ENCODE data around the gene NEK9.
A peak's percentile ranks its signal among the peaks of the same experiment; 100 is the strongest.

The NEK9 gene

DNA sequence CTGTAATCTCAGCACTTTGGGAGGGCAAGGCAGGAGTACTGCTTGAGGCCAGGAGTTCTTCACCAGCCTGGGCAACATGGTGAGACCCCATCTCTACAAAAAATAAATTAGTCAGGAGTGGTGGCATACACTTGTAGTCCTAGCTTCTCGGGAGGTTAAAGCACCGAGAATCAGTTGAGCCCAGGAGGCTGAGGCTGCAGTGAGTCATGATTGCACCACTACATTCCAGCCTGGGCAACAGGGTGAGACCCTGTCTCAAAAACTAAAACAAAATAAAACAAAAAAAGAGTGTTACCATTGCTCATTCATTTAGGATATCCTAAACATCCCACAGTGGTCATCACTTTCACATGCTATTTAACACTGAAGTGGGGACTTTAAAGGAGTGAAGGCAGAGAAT is 7.8 kb downstream of the NEK9 start:
- no peak overlapping the region for H3K27ac ChIP-seq (ENCODE audit: low read depth, low read length)
- peaks cover 0 to 3% of the 10 kb centered on the region in 2 donors for H3K4me1 ChIP-seq (ENCODE audit: control insufficient read depth in 1 of 2, insufficient read depth in 2 of 2, low read length in 2 of 2)
- no peaks in the 10 kb centered on the region for H3K27me3 ChIP-seq (ENCODE audit: control insufficient read depth in 1 of 2, insufficient read depth in 2 of 2, low read length in 2 of 2)
- H3K9ac ChIP-seq (ENCODE audit: low read depth in 1 of 2, low read length in 2 of 2), result no peak overlapping the region
- no peaks in the 10 kb centered on the region for H3K9me3 ChIP-seq (ENCODE audit: control insufficient read depth in 1 of 2, low read length in 2 of 2)
- peaks cover 23 to 51% of the 10 kb centered on the region in 2 donors for H3K36me3 ChIP-seq (ENCODE audit: control insufficient read depth in 1 of 2, insufficient read depth in 2 of 2, low read length in 2 of 2)
- no peak overlapping the region for H3K4me3 ChIP-seq (ENCODE audit: low read depth in 1 of 2, low read length in 2 of 2)

DNA sequence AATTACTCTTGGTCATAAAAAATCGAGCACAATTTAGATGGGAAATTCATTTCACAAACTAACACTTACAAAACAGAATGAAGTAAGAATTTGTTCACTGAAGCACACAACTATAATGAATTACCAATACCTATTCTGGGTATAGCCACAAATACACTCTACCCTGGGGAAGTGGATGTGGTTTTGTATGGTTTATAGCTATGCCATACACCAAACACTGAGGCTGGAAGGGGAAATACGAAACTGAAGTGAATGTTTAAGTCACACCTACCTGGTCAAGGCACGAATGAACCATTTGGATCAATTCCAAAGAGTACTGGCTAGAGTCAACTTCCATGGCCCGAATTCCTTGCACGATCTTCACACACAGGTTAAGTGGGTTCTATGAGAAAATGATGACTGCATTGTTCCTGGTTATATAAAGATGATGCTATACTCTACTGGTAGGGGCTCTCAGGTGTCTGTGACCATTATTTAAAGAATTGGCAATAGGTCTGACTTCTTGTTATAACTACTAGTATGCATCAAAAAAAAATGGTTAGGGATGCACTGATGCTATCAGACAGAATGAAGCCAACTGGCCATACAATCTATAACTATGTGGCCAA is 12.8 kb downstream of the NEK9 start:
- no peaks in the 10 kb centered on the region for H3K27me3 ChIP-seq (ENCODE audit: control insufficient read depth in 1 of 2, insufficient read depth in 2 of 2, low read length in 2 of 2)
- no peaks in the 10 kb centered on the region for H3K9me3 ChIP-seq (ENCODE audit: control insufficient read depth in 1 of 2, low read length in 2 of 2)
- no peak overlapping the region for H3K4me3 ChIP-seq (ENCODE audit: low read depth in 1 of 2, low read length in 2 of 2)
- no peak overlapping the region for H3K27ac ChIP-seq (ENCODE audit: low read depth, low read length)
- H3K4me1 ChIP-seq (ENCODE audit: control insufficient read depth in 1 of 2, insufficient read depth in 2 of 2, low read length in 2 of 2), result no peaks in the 10 kb centered on the region
- H3K9ac ChIP-seq (ENCODE audit: low read depth in 1 of 2, low read length in 2 of 2), result no peak overlapping the region
- peaks cover 50 to 93% of the 10 kb centered on the region in 2 donors for H3K36me3 ChIP-seq (ENCODE audit: control insufficient read depth in 1 of 2, insufficient read depth in 2 of 2, low read length in 2 of 2)

DNA sequence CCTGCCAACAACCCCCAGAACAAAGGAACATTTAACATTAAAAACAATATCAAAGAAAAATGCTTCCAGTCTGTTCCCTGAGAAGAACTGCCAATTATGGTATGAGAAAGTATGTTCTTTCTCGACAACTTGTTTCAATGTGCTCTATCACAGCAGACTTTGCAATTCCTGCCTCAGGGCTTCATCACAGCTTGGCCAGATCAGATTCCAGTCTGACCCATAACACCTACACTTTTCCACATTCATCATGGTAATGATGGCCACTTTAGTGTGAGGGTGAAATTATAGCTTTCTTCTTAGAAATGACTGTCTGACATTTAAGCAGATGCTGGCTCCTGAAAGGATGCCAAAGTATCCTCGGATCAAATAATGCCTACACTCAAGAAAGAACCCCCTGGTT is 17.0 kb downstream of the NEK9 start:
- H3K27me3 ChIP-seq (ENCODE audit: control insufficient read depth in 1 of 2, insufficient read depth in 2 of 2, low read length in 2 of 2), result no peaks in the 10 kb centered on the region
- peaks cover 54 to 86% of the 10 kb centered on the region in 2 donors for H3K36me3 ChIP-seq (ENCODE audit: control insufficient read depth in 1 of 2, insufficient read depth in 2 of 2, low read length in 2 of 2)
- H3K9ac ChIP-seq (ENCODE audit: low read depth in 1 of 2, low read length in 2 of 2), result no peak overlapping the region
- H3K4me1 ChIP-seq (ENCODE audit: control insufficient read depth in 1 of 2, insufficient read depth in 2 of 2, low read length in 2 of 2), result no peaks in the 10 kb centered on the region
- H3K4me3 ChIP-seq (ENCODE audit: low read depth in 1 of 2, low read length in 2 of 2), result no peak overlapping the region
- no peak overlapping the region for H3K27ac ChIP-seq (ENCODE audit: low read depth, low read length)
- no peaks in the 10 kb centered on the region for H3K9me3 ChIP-seq (ENCODE audit: control insufficient read depth in 1 of 2, low read length in 2 of 2)

DNA sequence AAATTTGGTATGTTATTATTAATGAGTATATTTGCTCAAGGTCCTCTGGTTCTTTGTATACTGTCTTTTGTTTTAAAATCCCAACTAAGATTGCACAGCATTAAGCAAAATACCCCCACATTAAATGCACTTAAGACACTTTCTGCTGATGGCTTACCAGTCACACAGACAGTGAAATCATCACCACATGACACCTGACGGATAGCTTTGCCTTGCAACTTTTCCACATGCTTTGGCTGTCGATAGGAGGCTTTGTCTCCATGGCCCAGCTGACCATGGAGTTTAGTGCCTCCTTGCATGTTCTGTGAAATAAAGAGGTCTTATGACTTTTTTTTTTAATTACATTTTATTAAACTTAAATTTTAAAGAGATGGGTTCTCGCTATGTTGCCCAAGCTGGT is 19.7 kb downstream of the NEK9 start:
- no peak overlapping the region for H3K27ac ChIP-seq (ENCODE audit: low read depth, low read length)
- H3K36me3 ChIP-seq (ENCODE audit: control insufficient read depth in 1 of 2, insufficient read depth in 2 of 2, low read length in 2 of 2), result peaks cover 34 to 75% of the 10 kb centered on the region in 2 donors
- no peaks in the 10 kb centered on the region for H3K9me3 ChIP-seq (ENCODE audit: control insufficient read depth in 1 of 2, low read length in 2 of 2)
- H3K27me3 ChIP-seq (ENCODE audit: control insufficient read depth in 1 of 2, insufficient read depth in 2 of 2, low read length in 2 of 2), result no peaks in the 10 kb centered on the region
- H3K4me3 ChIP-seq (ENCODE audit: low read depth in 1 of 2, low read length in 2 of 2), result no peak overlapping the region
- H3K4me1 ChIP-seq (ENCODE audit: control insufficient read depth in 1 of 2, insufficient read depth in 2 of 2, low read length in 2 of 2), result no peaks in the 10 kb centered on the region
- no peak overlapping the region for H3K9ac ChIP-seq (ENCODE audit: low read depth in 1 of 2, low read length in 2 of 2)

DNA sequence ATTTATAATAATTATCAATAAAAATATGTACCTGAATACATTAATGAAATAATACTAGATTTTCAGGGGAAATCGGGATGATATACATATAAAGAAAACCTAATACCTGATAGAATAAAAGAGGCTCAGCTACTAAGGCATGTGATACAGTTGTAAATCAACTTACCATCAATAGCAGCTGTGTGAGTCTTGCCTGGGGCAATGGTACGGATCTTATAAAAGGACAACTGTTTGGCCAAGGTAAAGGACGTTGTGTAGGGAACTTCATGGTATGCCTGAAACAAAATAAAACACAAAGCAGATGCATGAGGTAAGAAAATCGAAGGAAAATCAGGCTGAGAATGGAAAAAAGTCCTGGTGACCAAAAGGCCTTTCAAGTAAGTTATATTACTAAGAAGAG is 25.4 kb downstream of the NEK9 start:
- peaks cover 7 to 18% of the 10 kb centered on the region in 2 donors for H3K4me1 ChIP-seq (ENCODE audit: control insufficient read depth in 1 of 2, insufficient read depth in 2 of 2, low read length in 2 of 2)
- H3K9ac ChIP-seq (ENCODE audit: low read depth in 1 of 2, low read length in 2 of 2), result no peak overlapping the region
- no peak overlapping the region for H3K27ac ChIP-seq (ENCODE audit: low read depth, low read length)
- no peak overlapping the region for H3K4me3 ChIP-seq (ENCODE audit: low read depth in 1 of 2, low read length in 2 of 2)
- H3K36me3 ChIP-seq (ENCODE audit: control insufficient read depth in 1 of 2, insufficient read depth in 2 of 2, low read length in 2 of 2), result peaks cover 31 to 65% of the 10 kb centered on the region in 2 donors
- no peaks in the 10 kb centered on the region for H3K27me3 ChIP-seq (ENCODE audit: control insufficient read depth in 1 of 2, insufficient read depth in 2 of 2, low read length in 2 of 2)
- H3K9me3 ChIP-seq (ENCODE audit: control insufficient read depth in 1 of 2, low read length in 2 of 2), result no peaks in the 10 kb centered on the region

DNA sequence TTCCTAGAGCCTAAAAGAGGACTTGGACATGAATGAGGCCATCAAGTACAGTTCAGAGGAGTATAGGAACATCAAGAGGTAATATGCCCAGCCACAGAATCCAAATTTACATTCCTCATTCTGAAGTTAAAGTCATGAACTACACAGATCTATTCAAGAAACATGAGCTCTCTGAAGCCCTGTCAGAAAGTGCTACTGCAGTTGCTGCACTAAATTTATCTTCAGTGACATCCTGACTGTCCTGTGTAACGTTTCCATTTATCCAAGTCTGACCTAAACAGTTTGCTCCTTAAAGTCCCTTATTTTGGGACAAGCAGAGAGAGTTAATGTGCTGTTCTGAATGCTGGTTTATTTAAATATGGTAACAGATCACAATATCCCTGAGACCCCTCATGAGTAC is 28.2 kb downstream of the NEK9 start:
- Histone ChIP-seq H3K9me3 (ENCODE audit: control insufficient read depth in 1 of 2, low read length in 2 of 2) (no peaks in the 10 kb centered on the region), H3K4me3 (ENCODE audit: low read depth in 1 of 2, low read length in 2 of 2) (peak overlapping the region in 1 of 2 donors; percentile 2), H3K9ac (ENCODE audit: low read depth in 1 of 2, low read length in 2 of 2) (no peak overlapping the region), H3K27me3 (ENCODE audit: control insufficient read depth in 1 of 2, insufficient read depth in 2 of 2, low read length in 2 of 2) (no peaks in the 10 kb centered on the region), H3K27ac (ENCODE audit: low read depth, low read length) (no peak overlapping the region), H3K36me3 (ENCODE audit: control insufficient read depth in 1 of 2, insufficient read depth in 2 of 2, low read length in 2 of 2) (peaks cover 29 to 68% of the 10 kb centered on the region in 2 donors), H3K4me1 (ENCODE audit: control insufficient read depth in 1 of 2, insufficient read depth in 2 of 2, low read length in 2 of 2) (peaks cover 7 to 18% of the 10 kb centered on the region in 2 donors)

DNA sequence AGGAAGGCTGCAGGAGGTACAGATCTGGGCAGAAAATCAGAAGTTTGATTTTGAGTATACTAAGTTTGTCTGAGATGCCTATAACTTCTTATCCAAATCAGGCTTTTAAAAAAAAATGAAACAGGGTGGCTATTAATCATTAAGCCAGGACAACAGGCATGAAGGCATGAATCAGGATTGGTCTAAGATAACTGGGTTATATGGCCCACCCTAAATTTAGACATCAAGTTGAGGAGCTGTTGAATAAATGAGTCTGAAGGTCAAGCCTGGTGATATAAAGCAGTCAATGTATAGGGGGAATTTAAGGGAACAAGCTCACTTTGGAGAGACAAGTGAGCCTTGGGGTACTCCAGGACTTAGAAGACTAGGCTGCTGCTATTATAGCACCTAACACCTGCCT is 28.6 kb downstream of the NEK9 start:
- H3K4me3 ChIP-seq (ENCODE audit: low read depth in 1 of 2, low read length in 2 of 2), result peak overlapping the region in 1 of 2 donors; percentile 2
- no peak overlapping the region for H3K27ac ChIP-seq (ENCODE audit: low read depth, low read length)
- peaks cover 29 to 67% of the 10 kb centered on the region in 2 donors for H3K36me3 ChIP-seq (ENCODE audit: control insufficient read depth in 1 of 2, insufficient read depth in 2 of 2, low read length in 2 of 2)
- no peaks in the 10 kb centered on the region for H3K9me3 ChIP-seq (ENCODE audit: control insufficient read depth in 1 of 2, low read length in 2 of 2)
- H3K27me3 ChIP-seq (ENCODE audit: control insufficient read depth in 1 of 2, insufficient read depth in 2 of 2, low read length in 2 of 2), result no peaks in the 10 kb centered on the region
- H3K4me1 ChIP-seq (ENCODE audit: control insufficient read depth in 1 of 2, insufficient read depth in 2 of 2, low read length in 2 of 2), result peaks cover 7 to 18% of the 10 kb centered on the region in 2 donors
- H3K9ac ChIP-seq (ENCODE audit: low read depth in 1 of 2, low read length in 2 of 2), result no peak overlapping the region

DNA sequence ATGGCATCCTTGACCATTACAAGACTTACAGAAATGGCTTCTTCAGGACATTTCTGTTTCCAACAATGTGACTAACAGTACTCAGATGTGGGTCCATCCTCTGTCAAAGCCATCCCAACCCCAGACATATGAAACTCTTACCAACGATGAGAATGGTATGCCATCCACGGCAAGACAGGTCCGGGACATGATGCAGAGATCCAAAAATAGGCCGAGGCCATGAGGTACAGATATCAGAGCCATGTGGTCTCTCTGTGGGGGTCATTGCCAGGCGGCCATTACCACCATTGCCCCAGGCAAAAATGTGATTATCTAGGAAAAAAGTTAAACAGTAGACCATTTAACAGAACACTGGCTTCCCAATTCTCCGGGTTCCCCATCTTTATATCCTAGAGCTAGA is 29.9 kb downstream of the NEK9 start:
- H3K36me3 ChIP-seq (ENCODE audit: control insufficient read depth in 1 of 2, insufficient read depth in 2 of 2, low read length in 2 of 2), result peaks cover 29 to 73% of the 10 kb centered on the region in 2 donors
- no peak overlapping the region for H3K4me3 ChIP-seq (ENCODE audit: low read depth in 1 of 2, low read length in 2 of 2)

DNA sequence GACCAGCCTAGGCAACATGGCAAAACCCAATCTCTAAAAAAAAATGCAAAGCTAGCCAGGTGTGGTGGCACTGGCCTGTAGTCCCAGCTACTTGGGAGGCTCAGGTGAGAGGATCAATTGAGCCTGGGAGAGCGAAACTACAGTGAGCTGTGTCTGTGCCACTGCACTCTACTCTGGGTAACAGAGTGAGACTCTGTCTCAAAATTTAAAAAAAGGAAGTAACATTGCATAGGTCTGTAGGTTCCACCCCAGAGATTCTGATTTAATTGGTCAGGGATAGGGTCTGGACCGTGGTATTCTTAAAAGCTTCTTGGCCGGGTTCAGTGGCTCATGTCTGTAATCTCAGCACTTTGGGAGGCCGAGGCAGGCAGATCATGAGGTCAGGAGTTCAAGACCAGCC is 31.2 kb downstream of the NEK9 start:
- no peak overlapping the region for H3K27ac ChIP-seq (ENCODE audit: low read depth, low read length)
- H3K4me1 ChIP-seq (ENCODE audit: control insufficient read depth in 1 of 2, insufficient read depth in 2 of 2, low read length in 2 of 2), result peaks cover 7 to 18% of the 10 kb centered on the region in 2 donors
- no peaks in the 10 kb centered on the region for H3K27me3 ChIP-seq (ENCODE audit: control insufficient read depth in 1 of 2, insufficient read depth in 2 of 2, low read length in 2 of 2)
- H3K4me3 ChIP-seq (ENCODE audit: low read depth in 1 of 2, low read length in 2 of 2), result no peak overlapping the region
- H3K36me3 ChIP-seq (ENCODE audit: control insufficient read depth in 1 of 2, insufficient read depth in 2 of 2, low read length in 2 of 2), result peaks cover 25 to 67% of the 10 kb centered on the region in 2 donors
- no peaks in the 10 kb centered on the region for H3K9me3 ChIP-seq (ENCODE audit: control insufficient read depth in 1 of 2, low read length in 2 of 2)
- H3K9ac ChIP-seq (ENCODE audit: low read depth in 1 of 2, low read length in 2 of 2), result no peak overlapping the region

More for the DNA sequence above, 29.9 kb downstream of the NEK9 start:
- Histone ChIP-seq H3K27ac (ENCODE audit: low read depth, low read length) (no peak overlapping the region), H3K4me1 (ENCODE audit: control insufficient read depth in 1 of 2, insufficient read depth in 2 of 2, low read length in 2 of 2) (peaks cover 7 to 18% of the 10 kb centered on the region in 2 donors), H3K9ac (ENCODE audit: low read depth in 1 of 2, low read length in 2 of 2) (no peak overlapping the region), H3K27me3 (ENCODE audit: control insufficient read depth in 1 of 2, insufficient read depth in 2 of 2, low read length in 2 of 2) (no peaks in the 10 kb centered on the region), H3K9me3 (ENCODE audit: control insufficient read depth in 1 of 2, low read length in 2 of 2) (no peaks in the 10 kb centered on the region)

DNA sequence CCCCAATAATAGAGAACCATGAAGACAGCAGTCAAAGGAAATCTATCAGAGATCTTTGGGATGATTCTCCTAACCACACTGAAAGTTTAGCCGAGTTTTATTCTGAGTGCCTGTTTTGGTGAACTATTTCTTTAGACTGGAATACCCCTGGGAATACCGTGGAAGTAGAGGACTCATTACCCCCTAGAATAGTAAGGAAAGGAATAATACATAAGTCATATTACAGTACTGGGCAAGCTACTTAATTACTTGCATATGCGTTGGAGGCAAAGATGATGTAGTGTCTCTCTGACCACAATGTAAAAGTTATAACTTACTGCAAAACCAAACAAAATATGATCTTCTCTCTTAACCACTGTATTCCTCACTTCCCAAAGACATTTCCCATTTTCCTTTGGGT is 32.0 kb downstream of the NEK9 start:
- H3K9ac ChIP-seq (ENCODE audit: low read depth in 1 of 2, low read length in 2 of 2), result no peak overlapping the region
- H3K27me3 ChIP-seq (ENCODE audit: control insufficient read depth in 1 of 2, insufficient read depth in 2 of 2, low read length in 2 of 2), result no peaks in the 10 kb centered on the region
- H3K27ac ChIP-seq (ENCODE audit: low read depth, low read length), result no peak overlapping the region
- peaks cover 7 to 18% of the 10 kb centered on the region in 2 donors for H3K4me1 ChIP-seq (ENCODE audit: control insufficient read depth in 1 of 2, insufficient read depth in 2 of 2, low read length in 2 of 2)
- peaks cover 25 to 71% of the 10 kb centered on the region in 2 donors for H3K36me3 ChIP-seq (ENCODE audit: control insufficient read depth in 1 of 2, insufficient read depth in 2 of 2, low read length in 2 of 2)
- H3K9me3 ChIP-seq (ENCODE audit: control insufficient read depth in 1 of 2, low read length in 2 of 2), result no peaks in the 10 kb centered on the region
- H3K4me3 ChIP-seq (ENCODE audit: low read depth in 1 of 2, low read length in 2 of 2), result no peak overlapping the region

Measured in duodenal mucosa (tissue), 2 donors.